Neuronal stem cell (in vitro differentiated cells): ENCODE data around the gene HPSE2.

Experiments used
- DNase-seq: peaks from one replicate; pipeline ENCODE4 v3.0.0-alpha.2; 2013; ENCODE audit warnings: low spot score
- H2AFZ ChIP-seq: one replicate; pipeline ENCODE4 v1.6.1; 2013; ENCODE audit warnings: mild to moderate bottlenecking, low read length, inconsistent platforms
- H2AK5ac ChIP-seq: 2 replicates; pipeline ENCODE4 v1.6.1; 2013; ENCODE audit warnings: low read depth, mild to moderate bottlenecking, inconsistent platforms, low read length, moderate library complexity, mixed read lengths
- H2BK120ac ChIP-seq: 2 replicates; pipeline ENCODE4 v1.6.1; 2013; ENCODE audit warnings: low read depth, mild to moderate bottlenecking, inconsistent platforms, low read length, moderate library complexity, mixed read lengths
- H2BK12ac ChIP-seq: one replicate; pipeline ENCODE4 v1.6.1; 2013; ENCODE audit warnings: low read length, inconsistent platforms
- H2BK15ac ChIP-seq: 2 replicates; pipeline ENCODE4 v1.6.1; 2013; ENCODE audit warnings: mild to moderate bottlenecking, low read length, inconsistent platforms, mixed read lengths
- H2BK5ac ChIP-seq: one replicate; pipeline ENCODE4 v1.6.1; 2013; ENCODE audit warnings: inconsistent platforms, mild to moderate bottlenecking, low read length, moderate library complexity
- H3K14ac ChIP-seq: one replicate; pipeline ENCODE4 v1.6.1; 2013; ENCODE audit warnings: low read length, inconsistent platforms
- H3K18ac ChIP-seq: 2 replicates; pipeline ENCODE4 v1.6.1; 2013; ENCODE audit warnings: low read length, inconsistent platforms
- H3K23ac ChIP-seq: 2 replicates; pipeline ENCODE4 v1.6.1; 2013; ENCODE audit warnings: low read depth, mild to moderate bottlenecking, mixed read lengths, low read length, inconsistent platforms; ENCODE audit not compliant: poor library complexity
- H3K27ac ChIP-seq: replicated peaks from 3 replicates; pipeline ENCODE4 v1.5.1; 2013; ENCODE audit warnings: low read length, inconsistent platforms
- H3K27me3 ChIP-seq, 3 experiments: 2 replicates each; pipeline ENCODE4 v1.6.1; 2013; ENCODE audit warnings: low read length in 3 of 3, mild to moderate bottlenecking in 2 of 3, inconsistent platforms in 1 of 3, low read depth in 1 of 3, mixed read lengths in 1 of 3, moderate library complexity in 1 of 3; ENCODE audit not compliant: control insufficient read depth in 3 of 3, insufficient read depth in 3 of 3
- H3K36me3 ChIP-seq, 2 donors: replicated peaks in 1 of 2; 2 replicates each; pipeline ENCODE4 v1.6.1; 2013; ENCODE audit warnings: low read length in 2 of 2; ENCODE audit not compliant: control insufficient read depth in 2 of 2, insufficient read depth in 2 of 2
- H3K4ac ChIP-seq: 2 replicates; pipeline ENCODE4 v1.6.1; 2013; ENCODE audit warnings: inconsistent platforms, mild to moderate bottlenecking, low read length, moderate library complexity
- H3K4me1 ChIP-seq, 2 donors: 1 replicate in 1 of 2; 2 replicates in 1 of 2; pipeline ENCODE4 v1.6.1; 2013; ENCODE audit warnings: low read length in 2 of 2, low read depth in 1 of 2; ENCODE audit not compliant: control insufficient read depth in 2 of 2, insufficient read depth in 1 of 2
- H3K4me2 ChIP-seq: one replicate; pipeline ENCODE4 v1.6.1; 2013; ENCODE audit warnings: mild to moderate bottlenecking, low read length, inconsistent platforms; ENCODE audit not compliant: insufficient read depth, poor library complexity, severe bottlenecking
- H3K4me3 ChIP-seq, 2 donors: 2 replicates each; pipeline ENCODE4 v1.5.1; 2013; ENCODE audit warnings: low read length in 2 of 2, mild to moderate bottlenecking in 2 of 2, inconsistent platforms in 1 of 2, moderate library complexity in 1 of 2
- H3K79me1 ChIP-seq: one replicate; pipeline ENCODE4 v1.6.1; 2013; ENCODE audit warnings: low read depth, mild to moderate bottlenecking, inconsistent platforms, low read length, moderate library complexity
- H3K9ac ChIP-seq: one replicate; pipeline ENCODE4 v1.6.1; 2013; ENCODE audit warnings: mild to moderate bottlenecking, low read depth, low read length, inconsistent platforms; ENCODE audit not compliant: poor library complexity
- H3K9me3 ChIP-seq, 2 donors: replicated peaks in 1 of 2; 2 replicates each; pipeline versions ENCODE3 to v1.6.1; 2013; ENCODE audit warnings: low read length in 2 of 2, mild to moderate bottlenecking in 2 of 2, inconsistent platforms in 1 of 2, low read depth in 1 of 2, mixed read lengths in 1 of 2, moderate library complexity in 1 of 2; ENCODE audit not compliant: control insufficient read depth in 2 of 2, insufficient read depth in 1 of 2
- H4K8ac ChIP-seq: one replicate; pipeline ENCODE4 v1.6.1; 2013; ENCODE audit warnings: low read depth, mild to moderate bottlenecking, inconsistent platforms, low read length, moderate library complexity
- H4K91ac ChIP-seq: one replicate; pipeline ENCODE4 v1.6.1; 2013; ENCODE audit warnings: low read length, low read depth, mild to moderate bottlenecking, inconsistent platforms; ENCODE audit not compliant: poor library complexity
- WGBS, 2 donors: extraction: QIAGEN DNeasy Blood & Tissue Kit; methylation state at CpG; one replicate each; pipeline ENCODE4 v1.1.7; 2013; ENCODE audit warnings: missing lambda C conversion rate in 2 of 2, mixed read lengths in 1 of 2; ENCODE audit not compliant: insufficient read length in 2 of 2, insufficient replicate concordance in 1 of 2; ENCODE audit errors: extremely low coverage in 2 of 2; 5-methylcytosine and 5-hydroxymethylcytosine counted together

The HPSE2 gene

DNA sequence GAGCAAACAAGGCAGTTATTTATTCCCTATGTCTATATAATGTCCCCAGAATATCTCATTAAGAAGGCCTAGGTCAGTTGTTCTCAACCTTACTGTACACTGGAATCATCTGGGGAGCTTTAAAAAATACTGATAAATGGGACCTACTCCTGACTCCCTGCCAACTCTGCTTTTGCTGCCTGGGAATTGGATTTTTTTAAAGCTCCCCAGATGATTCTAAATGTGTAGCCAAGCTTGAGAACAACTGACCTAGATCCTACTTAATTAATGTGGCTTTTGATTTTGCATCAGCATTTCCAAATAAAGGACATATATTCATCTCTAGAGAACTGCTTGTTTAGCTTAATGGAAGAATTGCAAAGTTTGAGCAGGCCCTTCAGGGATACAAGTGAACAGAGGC lies 697.2 kb downstream of the HPSE2 start:
- H2AFZ ChIP-seq: no peak overlapping the region
- H3K27ac ChIP-seq: no peak overlapping the region
- no peak overlapping the region for H3K4me3 ChIP-seq
- DNase-seq: no peak
- H4K91ac ChIP-seq: no peak overlapping the region
- no peaks in the 10 kb centered on the region for H3K36me3 ChIP-seq
- H3K27me3 ChIP-seq: no peaks in the 10 kb centered on the region
- H2BK120ac ChIP-seq: no peak overlapping the region
- H3K9ac ChIP-seq: no peak overlapping the region
- no peaks in the 10 kb centered on the region for H3K79me1 ChIP-seq
- H3K9me3 ChIP-seq: no peaks in the 10 kb centered on the region
- no peak overlapping the region for H2AK5ac ChIP-seq
- no peak overlapping the region for H2BK15ac ChIP-seq
- no peaks in the 10 kb centered on the region for H3K4me1 ChIP-seq
- no peak overlapping the region for H2BK12ac ChIP-seq
- H2BK5ac ChIP-seq: no peak overlapping the region
- no peak overlapping the region for H3K4ac ChIP-seq
- H3K18ac ChIP-seq: no peak overlapping the region
- H3K14ac ChIP-seq: no peak overlapping the region
- no peak overlapping the region for H3K23ac ChIP-seq
- no peak overlapping the region for H3K4me2 ChIP-seq
- no peak overlapping the region for H4K8ac ChIP-seq

DNA sequence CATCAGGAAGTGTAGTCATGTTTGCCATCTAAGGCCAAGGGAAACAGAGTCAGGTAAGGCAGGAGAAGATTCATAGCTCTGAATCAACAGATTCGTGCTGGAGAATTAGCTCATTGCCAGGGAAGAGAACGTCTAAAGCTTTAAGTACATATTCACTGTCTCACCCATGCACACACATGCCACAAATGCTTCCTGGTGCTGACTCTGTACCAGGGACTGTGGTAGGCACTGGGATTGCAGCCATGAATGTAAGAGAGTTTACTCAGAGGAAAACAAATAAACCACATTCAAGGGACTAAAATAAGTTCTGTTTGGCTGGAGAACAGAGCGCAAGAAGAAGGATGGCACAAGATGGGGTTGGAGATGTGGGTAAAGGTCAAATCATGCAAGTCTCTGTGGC lies 699.1 kb downstream of the HPSE2 start:
- Histone ChIP-seq H3K36me3 (no peaks in the 10 kb centered on the region), H3K4ac (no peak overlapping the region), H2AFZ (no peak overlapping the region), H3K18ac (no peak overlapping the region), H4K91ac (no peak overlapping the region), H4K8ac (no peak overlapping the region), H3K9ac (no peak overlapping the region), H2AK5ac (no peak overlapping the region), H3K4me3 (no peak overlapping the region), H3K27me3 (no peaks in the 10 kb centered on the region), H3K14ac (no peak overlapping the region), H3K9me3 (no peaks in the 10 kb centered on the region), H3K23ac (no peak overlapping the region), H2BK5ac (no peak overlapping the region), H3K4me2 (no peak overlapping the region), H3K79me1 (no peaks in the 10 kb centered on the region), H2BK15ac (no peak overlapping the region), H3K4me1 (peaks cover 0 to 1% of the 10 kb centered on the region in 2 donors), H3K27ac (no peak overlapping the region), H2BK120ac (no peak overlapping the region), H2BK12ac (no peak overlapping the region)
- no peak for DNase-seq
- no CpG with 5 or more reads among the region's 3 CpGs for WGBS, 2 donors

DNA sequence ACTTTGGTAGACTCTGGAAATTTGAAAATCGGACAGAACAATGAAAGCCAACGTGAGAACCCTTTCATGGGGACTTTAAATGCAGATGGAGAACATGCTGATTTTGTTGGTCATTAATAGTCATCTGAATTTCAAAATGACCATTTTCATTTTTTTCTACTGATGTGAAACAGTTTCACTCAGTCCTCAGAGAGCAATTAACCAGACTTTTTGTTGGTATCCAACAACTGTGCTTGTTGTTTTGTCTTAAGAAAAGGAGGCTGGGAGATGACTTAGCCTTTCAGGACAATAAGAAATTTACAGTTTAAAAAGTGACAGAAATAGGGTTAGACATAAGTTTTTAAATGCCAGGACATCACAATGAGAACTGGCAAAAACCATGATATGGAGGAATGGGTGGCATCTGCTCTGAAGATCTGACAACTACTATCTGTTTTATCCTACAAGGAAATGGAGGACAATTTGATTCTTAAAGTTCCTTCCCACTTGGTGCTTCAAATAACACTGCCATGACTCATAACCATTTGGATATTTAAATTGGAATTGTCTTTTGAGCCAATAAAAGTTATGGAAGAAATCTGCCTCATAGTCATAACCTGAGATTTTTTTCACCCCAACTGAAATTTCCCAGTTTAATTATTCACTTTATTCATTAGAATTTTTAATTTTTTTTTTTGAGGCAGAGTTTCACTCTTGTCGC lies 701.8 kb downstream of the HPSE2 start:
- Histone ChIP-seq H3K27me3 (peaks cover 0 to 3% (median 0%) of the 10 kb centered on the region in 3 experiments), H4K8ac (no peak overlapping the region), H3K23ac (no peak overlapping the region), H3K9me3 (no peaks in the 10 kb centered on the region), H2BK12ac (no peak overlapping the region), H2BK120ac (no peak overlapping the region), H3K4ac (no peak overlapping the region), H4K91ac (no peak overlapping the region), H3K9ac (no peak overlapping the region), H2BK15ac (no peak overlapping the region), H3K4me1 (peaks cover 0 to 11% of the 10 kb centered on the region in 2 donors), H3K4me2 (no peak overlapping the region), H2AFZ (no peak overlapping the region), H3K36me3 (no peaks in the 10 kb centered on the region), H3K79me1 (no peaks in the 10 kb centered on the region), H3K27ac (no peak overlapping the region), H3K4me3 (no peak overlapping the region), H3K18ac (no peak overlapping the region), H3K14ac (no peak overlapping the region), H2BK5ac (no peak overlapping the region), H2AK5ac (no peak overlapping the region)
- no peak for DNase-seq
- WGBS, 2 donors: no CpG with 5 or more reads among the region's 3 CpGs

DNA sequence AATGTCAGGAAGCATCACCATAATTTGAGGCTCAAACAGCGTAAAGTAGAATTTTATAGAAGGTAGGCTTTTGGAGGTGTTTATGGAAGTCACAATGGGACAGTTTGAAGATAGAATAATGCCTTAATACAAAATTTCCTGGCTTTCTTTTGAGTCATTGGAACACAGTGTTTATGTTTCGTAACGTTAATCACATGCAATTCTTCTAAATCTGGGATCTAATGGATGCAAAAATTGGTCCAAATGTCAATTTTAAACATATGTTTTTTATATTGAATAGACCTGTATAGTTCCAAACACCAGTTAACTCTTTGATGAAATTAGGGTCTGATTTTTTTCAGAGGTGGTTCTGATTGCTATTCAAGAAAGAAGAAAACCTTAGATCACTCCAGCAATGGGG lies 702.4 kb downstream of the HPSE2 start:
- H3K4me1 ChIP-seq: peaks cover 0 to 15% of the 10 kb centered on the region in 2 donors
- H2BK15ac ChIP-seq: no peak overlapping the region
- no peak overlapping the region for H4K8ac ChIP-seq
- no peaks in the 10 kb centered on the region for H3K36me3 ChIP-seq
- H3K27me3 ChIP-seq: peaks cover 0 to 3% (median 0%) of the 10 kb centered on the region in 3 experiments
- H3K14ac ChIP-seq: no peak overlapping the region
- no peak overlapping the region for H3K27ac ChIP-seq
- DNase-seq: no peak
- no peaks in the 10 kb centered on the region for H3K79me1 ChIP-seq
- no peak overlapping the region for H3K4me3 ChIP-seq
- H2BK120ac ChIP-seq: no peak overlapping the region
- H3K18ac ChIP-seq: no peak overlapping the region
- H3K9ac ChIP-seq: no peak overlapping the region
- H4K91ac ChIP-seq: no peak overlapping the region
- H3K9me3 ChIP-seq: no peaks in the 10 kb centered on the region
- no peak overlapping the region for H3K4ac ChIP-seq
- H2BK5ac ChIP-seq: no peak overlapping the region
- no peak overlapping the region for H2AK5ac ChIP-seq
- no peak overlapping the region for H3K23ac ChIP-seq
- no peak overlapping the region for H2AFZ ChIP-seq
- no peak overlapping the region for H3K4me2 ChIP-seq
- WGBS, 2 donors: no CpG with 5 or more reads among the region's 3 CpGs
- no peak overlapping the region for H2BK12ac ChIP-seq
